8988T (cell line): ENCODE data around the gene METTL2B.

ENCODE experiments used
- DNase-seq: peaks from one replicate; pipeline ENCODE4 v3.0.0; 2011

Gene METTL2B

GRCh38 chr7:128476402-128477335, at the start of gene METTL2B:
TSS of gene METTL2B (plus strand) at chr7:128476748. CDS start at chr7:128476766, 18 bp downstream.
- peak; percentile 39 for DNase-seq

GRCh38 chr7:128427289-128427891, 49.2 kb upstream of the METTL2B start:
- DNase-seq: no peak

- no peak for DNase-seq
Measured at GRCh38 chr7:128430207-128430606, 46.3 kb upstream of the METTL2B start.

- no peak for DNase-seq
Measured at GRCh38 chr7:128431221-128431620, 45.3 kb upstream of the METTL2B start.

- no peak for DNase-seq
Measured at GRCh38 chr7:128431754-128432153, 44.8 kb upstream of the METTL2B start.

GRCh38 chr7:128434413-128435326, 41.9 kb upstream of the METTL2B start:
- DNase-seq: no peak

- DNase-seq: no peak
Measured at GRCh38 chr7:128435327-128435686, 41.2 kb upstream of the METTL2B start.

GRCh38 chr7:128437426-128438332, 38.9 kb upstream of the METTL2B start:
- no peak for DNase-seq

- DNase-seq: no peak
Measured at GRCh38 chr7:128442356-128442755, 34.2 kb upstream of the METTL2B start.

GRCh38 chr7:128443831-128444600, 32.5 kb upstream of the METTL2B start:
- DNase-seq: no peak

- DNase-seq: no peak
Measured at GRCh38 chr7:128446306-128446705, 30.2 kb upstream of the METTL2B start.

GRCh38 chr7:128447941-128448564, 28.5 kb upstream of the METTL2B start:
- no peak for DNase-seq

GRCh38 chr7:128448751-128449302, 27.7 kb upstream of the METTL2B start:
- DNase-seq: no peak

- no peak for DNase-seq
Measured at GRCh38 chr7:128450409-128450808, 26.1 kb upstream of the METTL2B start.

- no peak for DNase-seq
Measured at GRCh38 chr7:128450913-128451312, 25.6 kb upstream of the METTL2B start.

- DNase-seq: no peak
Measured at GRCh38 chr7:128452552-128452951, 24.0 kb upstream of the METTL2B start.

GRCh38 chr7:128453836-128454804, 22.4 kb upstream of the METTL2B start:
- no peak for DNase-seq

- DNase-seq: no peak
Measured at GRCh38 chr7:128454808-128455542, 21.6 kb upstream of the METTL2B start.
